NCI-H2107 (cell line): ENCODE measurements around the gene PLA2G12A.
"Not testable (repeated sequence)": the region's sequence is repeated elsewhere in the genome, so short reads cannot be mapped to it uniquely, and the experiment has no call there.

Experiments used
- DNase-seq: peaks from one replicate; lab custom pipeline; 2025; lab: John Stamatoyannopoulos, UW

Gene PLA2G12A

GRCh38 chr4:109678925-109679324, 50.9 kb downstream of the PLA2G12A start:
- not testable (repeated sequence) for DNase-seq

DNA sequence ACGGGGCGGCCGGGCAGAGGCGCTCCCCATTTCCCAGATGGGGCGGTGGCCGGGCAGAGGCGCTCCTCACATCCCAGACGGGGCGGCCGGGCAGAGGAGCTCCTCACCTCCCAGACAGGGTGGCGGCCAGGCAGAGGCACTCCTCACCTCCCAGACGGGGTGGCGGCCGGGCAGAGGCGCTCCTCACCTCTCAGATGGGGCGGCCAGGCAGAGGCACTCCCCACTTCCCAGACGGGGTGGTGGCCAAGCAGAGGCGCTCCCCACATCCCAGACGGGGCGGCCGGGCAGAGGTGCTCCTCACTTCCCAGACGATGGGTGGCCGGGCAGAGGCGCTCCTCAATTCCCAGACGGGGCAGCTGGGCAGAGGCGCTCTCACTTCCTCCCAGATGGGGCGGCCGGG, 51.4 kb downstream of the PLA2G12A start:
- not testable (repeated sequence) for DNase-seq

GRCh38 chr4:109676886-109677285, 53.0 kb downstream of the PLA2G12A start:
- no peak for DNase-seq

DNA sequence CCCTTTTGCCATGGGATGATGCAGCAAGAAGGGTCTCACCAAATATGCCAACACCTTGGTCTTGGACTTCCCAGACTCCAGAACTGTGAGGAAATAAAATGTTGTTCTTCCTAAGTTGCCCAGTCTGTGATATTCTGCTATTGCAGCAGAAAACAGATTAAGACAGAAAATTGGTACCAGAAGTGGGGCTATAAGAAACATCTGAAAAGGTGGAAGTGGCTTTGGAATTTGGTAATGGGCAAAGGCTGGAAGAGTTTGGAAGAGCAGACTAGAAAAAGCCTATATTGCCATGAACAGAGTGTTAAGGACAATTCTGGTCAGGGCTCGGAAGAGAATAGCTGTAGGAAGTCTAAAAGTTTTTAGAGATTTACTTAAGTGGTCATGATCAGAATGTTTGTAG, 54.0 kb downstream of the PLA2G12A start:
- no peak for DNase-seq

DNA sequence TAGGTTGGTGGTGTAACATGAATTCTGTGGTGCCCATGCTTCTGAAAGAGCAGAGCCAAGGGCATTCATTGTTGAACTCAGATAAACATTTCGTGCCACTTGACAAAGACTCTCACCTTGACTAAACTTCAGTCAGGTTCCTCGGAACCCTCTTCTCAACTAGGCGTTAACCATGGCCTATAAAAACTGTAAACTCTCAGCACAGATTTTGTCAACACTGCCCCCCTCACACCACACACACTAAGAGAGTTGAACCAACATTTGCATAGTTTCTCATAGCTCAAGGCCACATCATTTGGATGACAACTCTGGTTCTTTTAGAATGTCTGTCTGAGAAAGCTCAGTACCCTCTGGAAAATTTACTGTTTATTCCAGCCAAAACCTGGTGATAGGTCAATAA, 54.7 kb downstream of the PLA2G12A start:
- no peak for DNase-seq

GRCh38 chr4:109673303-109673702, 56.6 kb downstream of the PLA2G12A start:
- DNase-seq = no peak

DNA sequence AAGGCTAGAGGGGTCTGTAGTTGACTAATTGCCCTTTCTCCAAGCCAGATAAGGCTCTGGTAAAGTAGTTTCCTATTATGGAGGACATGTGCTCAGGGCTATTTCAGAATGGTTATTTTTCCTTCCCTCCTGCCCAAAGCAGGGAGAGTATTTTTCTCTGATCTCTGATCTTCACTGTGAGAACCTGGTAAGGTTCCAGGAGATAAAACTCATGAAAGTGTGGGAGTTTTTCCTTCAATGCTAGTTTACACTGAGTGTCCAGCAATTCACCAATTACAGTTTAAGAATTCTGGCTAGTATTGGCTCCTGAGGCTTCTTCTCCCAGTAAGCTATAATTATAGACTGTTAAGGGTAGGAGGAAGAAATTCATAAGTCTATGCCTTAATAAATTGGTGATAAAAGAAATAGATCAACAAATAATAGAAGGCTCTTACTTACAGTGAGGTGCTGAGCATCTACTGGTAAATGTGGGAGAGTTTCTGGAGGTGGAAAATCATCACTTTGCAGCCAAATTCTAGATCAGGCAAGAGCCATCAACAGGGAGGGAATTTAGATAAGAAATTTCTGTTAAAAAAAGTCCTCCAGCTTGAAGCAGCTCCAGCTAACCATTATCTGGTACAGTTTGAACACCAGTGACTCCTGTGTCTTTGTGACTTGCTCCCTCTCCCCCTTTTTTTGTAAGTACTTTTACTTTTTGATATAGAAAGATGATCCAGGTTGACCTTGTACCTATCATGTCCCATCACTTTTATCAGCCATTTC, 57.5 kb downstream of the PLA2G12A start:
- DNase-seq = no peak

GRCh38 chr4:109671350-109671749, 58.5 kb downstream of the PLA2G12A start:
- DNase-seq = no peak

- DNase-seq = no peak
Observed at GRCh38 chr4:109665783-109666485, 63.9 kb downstream of the PLA2G12A start.

GRCh38 chr4:109662771-109663170, 67.1 kb downstream of the PLA2G12A start:
- no peak for DNase-seq

DNA sequence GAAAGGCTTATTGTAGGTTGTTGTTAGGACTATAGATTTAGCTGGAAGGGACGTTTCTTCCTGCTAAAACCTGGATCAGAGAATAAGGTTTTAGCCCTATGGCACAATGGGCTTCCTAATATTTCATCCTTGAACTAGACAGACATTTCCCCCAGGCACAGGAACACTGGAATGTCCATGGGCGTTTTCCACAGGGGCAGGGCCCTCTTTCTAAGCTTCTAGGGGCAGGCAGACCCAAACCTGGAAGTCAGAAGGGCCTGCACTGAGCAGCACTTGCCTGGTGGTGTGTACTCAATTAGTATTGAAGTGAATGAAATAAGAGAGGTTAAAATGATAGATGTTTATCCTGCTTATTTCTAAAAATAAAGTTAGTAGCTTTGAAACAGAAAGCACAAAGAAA, 67.8 kb downstream of the PLA2G12A start:
- DNase-seq = no peak
